Large intestine (tissue), 3 donors: Measurements from ENCODE around the gene NFKB1. TPM values are rescaled to one million over a fixed set of nuclear protein-coding genes. Genes with fewer than 3 reads are reported as not detected.
A peak's percentile ranks its signal among the peaks of the same experiment; 100 is the strongest.

ENCODE experiments used
- DNase-seq, 2 donors: peaks; one replicate each; pipeline versions ENCODE4 v3.0.0 to v3.0.0-alpha.2; 2013
- H3K27ac ChIP-seq: one replicate; pipeline ENCODE4 v1.5.1; 2013; ENCODE audit warnings: low read length
- H3K27me3 ChIP-seq: 2 replicates; pipeline ENCODE4 v1.6.1; 2013; ENCODE audit warnings: low read length; ENCODE audit not compliant: control insufficient read depth, insufficient read depth
- H3K36me3 ChIP-seq: 2 replicates; pipeline ENCODE4 v1.6.1; 2013; ENCODE audit warnings: low read length; ENCODE audit not compliant: control insufficient read depth, insufficient read depth
- H3K4me1 ChIP-seq: one replicate; pipeline ENCODE4 v1.6.1; 2013; ENCODE audit warnings: low read length; ENCODE audit not compliant: control insufficient read depth, insufficient read depth
- H3K4me3 ChIP-seq: one replicate; pipeline ENCODE4 v1.5.1; 2013; ENCODE audit warnings: low read length
- H3K9me3 ChIP-seq: one replicate; pipeline ENCODE4 v1.6.1; 2013; ENCODE audit warnings: mild to moderate bottlenecking, low read depth, low read length, moderate library complexity; ENCODE audit not compliant: control insufficient read depth
- WGBS: methylation state at CpG from one replicate; pipeline ENCODE4 v1.1.5; 2013; ENCODE audit warnings: low lambda C conversion rate; ENCODE audit not compliant: insufficient coverage; 5-methylcytosine and 5-hydroxymethylcytosine counted together
- polyA plus RNA-seq: library from polyadenylated mRNA; unstranded; fragments of 120-200 nt; gene quantifications from one replicate; pipeline ENCODE4 v1.2.1, GENCODE V29; 2013

NFKB1 gene
- polyA plus RNA-seq, 1 donor = 26.3 TPM

DNA sequence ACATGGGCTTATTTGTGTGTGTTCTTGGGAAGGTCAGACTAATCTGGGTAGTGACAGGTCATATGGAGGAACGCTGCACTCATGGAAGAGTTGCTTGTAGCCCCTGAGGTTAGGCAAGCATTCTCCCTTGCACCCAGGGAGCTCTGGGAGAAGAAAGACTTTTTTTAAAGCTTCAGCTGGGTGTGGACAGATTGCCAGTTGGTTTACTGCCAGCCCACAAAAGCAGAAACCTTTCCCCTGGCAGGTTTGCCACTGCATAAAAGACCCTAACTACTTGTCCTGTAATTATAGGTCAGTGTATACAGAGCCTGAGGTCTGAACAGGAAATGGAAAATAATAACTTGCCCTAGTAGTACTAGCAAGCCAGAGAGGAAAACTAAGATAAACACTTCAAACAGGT, 7.4 kb upstream of the NFKB1 start:
- H3K4me1 ChIP-seq = no peaks in the 10 kb centered on the region
- WGBS = no CpG with 5 or more reads among the region's 1 CpG
- no peaks in the 10 kb centered on the region for H3K36me3 ChIP-seq
- H3K9me3 ChIP-seq = no peaks in the 10 kb centered on the region
- no peaks in the 10 kb centered on the region for H3K27me3 ChIP-seq
- peak in 1 of 2 donors; percentile 18 for DNase-seq
- no peak overlapping the region for H3K4me3 ChIP-seq
- H3K27ac ChIP-seq = no peak overlapping the region

DNA sequence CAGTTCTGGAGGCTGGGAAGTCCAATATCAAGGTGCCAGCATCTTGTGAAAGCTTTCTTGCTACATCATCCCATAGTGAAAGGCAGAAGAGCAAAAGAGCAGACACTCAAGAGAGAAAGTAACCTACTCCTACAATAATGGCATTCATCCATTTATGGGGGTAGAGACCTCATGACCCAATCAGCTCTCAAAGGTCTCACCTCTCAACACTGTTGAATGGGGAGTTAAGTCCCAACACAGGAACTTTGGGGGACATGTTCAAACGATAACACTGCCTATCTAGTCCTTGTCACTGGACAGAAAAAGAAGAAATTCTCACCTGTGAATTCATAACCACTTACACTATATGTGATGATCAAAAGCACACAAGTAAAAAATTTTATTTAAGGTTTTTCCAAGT, 6.6 kb upstream of the NFKB1 start:
- Histone ChIP-seq H3K27ac (no peak overlapping the region), H3K9me3 (no peaks in the 10 kb centered on the region), H3K27me3 (no peaks in the 10 kb centered on the region), H3K36me3 (no peaks in the 10 kb centered on the region), H3K4me1 (no peaks in the 10 kb centered on the region), H3K4me3 (no peak overlapping the region)
- no peak for DNase-seq
- WGBS = no CpG with 5 or more reads among the region's 1 CpG

DNA sequence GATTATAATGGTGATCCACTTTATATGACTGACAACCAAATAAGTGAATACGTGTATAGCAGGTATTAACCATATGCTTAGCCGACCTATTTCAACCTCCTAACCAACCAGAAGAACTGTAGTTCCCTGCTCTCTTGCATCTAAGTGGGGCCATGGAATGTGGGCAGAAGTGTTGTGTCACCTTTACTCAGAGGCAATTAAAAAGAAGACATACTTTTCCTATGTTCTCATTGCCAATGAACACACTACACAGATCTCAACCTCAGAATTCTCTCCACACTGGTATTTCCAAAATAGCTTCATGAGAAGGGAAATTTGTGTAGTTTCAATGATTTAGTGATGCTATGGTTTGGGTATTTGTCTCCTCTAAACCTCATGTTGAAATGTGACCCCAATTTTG, 3.2 kb upstream of the NFKB1 start:
- WGBS = no CpG with 5 or more reads among the region's 2 CpGs
- Histone ChIP-seq H3K9me3 (no peaks in the 10 kb centered on the region), H3K36me3 (no peaks in the 10 kb centered on the region), H3K4me3 (no peak overlapping the region), H3K4me1 (peaks cover 2% of the 10 kb centered on the region), H3K27me3 (no peaks in the 10 kb centered on the region), H3K27ac (no peak overlapping the region)
- no peak for DNase-seq

DNA sequence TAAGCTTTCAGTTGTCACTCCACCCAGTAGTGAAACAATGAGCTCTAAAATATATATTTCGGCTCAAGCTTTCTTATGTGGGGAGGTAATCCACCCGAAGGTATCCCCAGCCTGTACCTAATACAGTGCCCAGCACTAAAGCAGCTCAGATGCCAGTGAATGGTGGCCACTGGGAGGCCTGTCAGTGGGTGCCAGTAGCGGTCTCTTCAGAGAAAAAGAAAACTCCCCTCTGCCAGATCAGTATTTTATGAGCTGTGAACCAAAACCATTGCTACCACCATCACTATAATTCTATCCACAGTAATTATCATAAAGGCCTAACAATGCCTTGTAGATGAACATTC, 835 bp upstream of the NFKB1 start:
- no peak for DNase-seq
- WGBS = no CpG with 5 or more reads among the region's 3 CpGs
- peaks cover 2% of the 10 kb centered on the region for H3K4me1 ChIP-seq
- H3K9me3 ChIP-seq = no peaks in the 10 kb centered on the region
- H3K4me3 ChIP-seq = peak overlapping the region; percentile 74
- H3K27me3 ChIP-seq = no peaks in the 10 kb centered on the region
- H3K36me3 ChIP-seq = no peaks in the 10 kb centered on the region
- H3K27ac ChIP-seq = peak overlapping the region; percentile 94

DNA sequence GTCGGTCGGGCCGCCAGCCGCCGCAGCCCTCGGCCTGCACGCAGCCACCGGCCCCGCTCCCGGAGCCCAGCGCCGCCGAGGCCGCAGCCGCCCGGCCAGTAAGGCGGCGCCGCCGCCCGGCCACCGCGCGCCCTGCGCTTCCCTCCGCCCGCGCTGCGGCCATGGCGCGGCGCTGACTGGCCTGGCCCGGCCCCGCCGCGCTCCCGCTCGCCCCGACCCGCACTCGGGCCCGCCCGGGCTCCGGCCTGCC, 213 bp downstream of the NFKB1 start:
- no CpG with 5 or more reads among the region's 44 CpGs for WGBS
- H3K4me1 ChIP-seq = peaks cover 2% of the 10 kb centered on the region
- H3K36me3 ChIP-seq = no peaks in the 10 kb centered on the region
- peak in 1 of 2 donors; percentile 80 for DNase-seq
- peak overlapping the region; percentile 78 for H3K4me3 ChIP-seq
- H3K27ac ChIP-seq = peak overlapping the region; percentile 96
- no peaks in the 10 kb centered on the region for H3K9me3 ChIP-seq
- no peaks in the 10 kb centered on the region for H3K27me3 ChIP-seq

DNA sequence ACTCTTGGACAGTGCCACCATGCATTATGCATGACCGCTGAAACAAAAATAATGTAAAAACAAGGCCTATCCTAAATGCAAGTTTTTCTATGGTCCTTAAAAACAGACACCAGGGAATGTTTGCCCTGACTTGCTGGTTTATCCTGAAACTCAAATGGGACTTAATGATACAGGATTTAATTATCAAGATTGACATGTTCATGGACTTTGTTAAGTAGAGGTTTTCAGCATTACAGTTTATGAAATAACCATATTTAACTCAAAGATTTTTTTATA, 1.3 kb downstream of the NFKB1 start:
- WGBS = no CpG with 5 or more reads among the region's 1 CpG
- Histone ChIP-seq H3K27me3 (no peaks in the 10 kb centered on the region), H3K27ac (peak overlapping the region; percentile 96), H3K4me3 (peak overlapping the region; percentile 78), H3K36me3 (no peaks in the 10 kb centered on the region), H3K4me1 (peaks cover 2% of the 10 kb centered on the region), H3K9me3 (no peaks in the 10 kb centered on the region)
- DNase-seq = no peak

DNA sequence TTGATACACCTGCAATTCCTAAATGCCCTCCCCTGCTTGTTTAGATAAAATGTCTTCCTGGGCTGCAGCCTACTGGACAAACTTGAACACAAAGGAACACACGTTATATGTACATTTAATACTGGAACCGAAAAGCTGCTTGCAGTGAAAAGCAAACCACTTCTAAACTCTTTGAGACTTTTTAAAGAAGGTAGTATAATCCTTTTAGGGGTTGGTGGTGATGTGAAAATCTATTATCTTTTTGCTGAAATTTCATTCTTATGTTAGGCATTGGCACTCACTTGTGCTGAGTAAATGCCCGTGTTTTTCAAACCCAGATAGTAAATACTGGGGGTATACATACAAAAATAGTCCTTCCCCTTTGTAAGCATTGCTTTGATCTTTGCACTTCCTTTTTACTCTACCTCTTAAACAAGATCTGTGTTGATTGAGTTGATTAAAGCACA, 2.2 kb downstream of the NFKB1 start:
- DNase-seq = peak in 1 of 2 donors; percentile 59
- WGBS = no CpG with 5 or more reads among the region's 3 CpGs

DNA sequence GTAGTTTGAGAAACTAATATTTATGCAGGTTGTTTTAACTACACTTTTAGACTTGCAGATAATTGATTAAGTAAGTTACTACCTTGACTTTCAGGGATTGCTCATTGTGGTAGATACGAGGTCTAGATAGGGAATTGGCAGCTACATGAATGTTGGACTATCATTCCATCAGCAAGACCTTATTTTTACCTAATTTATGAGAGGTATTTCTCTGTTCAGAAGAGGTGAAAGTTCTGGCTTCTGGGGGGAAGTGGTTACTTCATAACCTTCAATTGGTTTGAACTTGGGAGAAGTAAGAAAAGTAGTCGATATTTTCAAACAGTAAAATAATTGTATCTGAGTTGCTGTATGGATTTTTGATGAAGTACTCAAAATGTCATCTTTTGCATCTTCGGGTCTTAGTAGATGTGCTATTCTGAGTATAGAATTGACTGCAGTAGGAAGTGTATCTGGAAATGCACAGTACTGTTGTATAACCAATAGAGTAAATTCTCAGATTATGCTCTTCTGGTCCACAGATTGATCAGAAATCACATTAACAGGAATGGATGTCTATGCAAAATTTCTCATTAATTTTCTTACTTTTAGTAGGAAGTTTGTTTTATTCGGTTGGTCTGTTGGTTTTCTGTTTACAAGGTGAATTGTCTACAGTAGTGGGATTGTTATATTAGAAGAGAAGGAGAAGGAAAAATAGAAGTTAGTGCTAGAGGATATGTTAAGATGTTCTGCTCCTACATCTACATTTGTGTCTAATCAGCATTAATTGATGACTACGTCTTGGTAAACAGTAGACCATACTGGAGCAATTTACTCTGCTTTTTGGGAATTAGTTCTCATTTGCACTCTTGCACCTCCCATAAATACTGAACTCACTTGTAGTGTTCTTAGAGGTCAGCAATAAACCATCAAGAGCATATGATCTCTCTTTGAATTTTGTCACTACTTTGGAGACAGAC, 3.0 kb downstream of the NFKB1 start:
- Histone ChIP-seq H3K27me3 (no peaks in the 10 kb centered on the region), H3K27ac (no peak overlapping the region), H3K36me3 (no peaks in the 10 kb centered on the region), H3K9me3 (no peaks in the 10 kb centered on the region), H3K4me1 (peaks cover 2% of the 10 kb centered on the region), H3K4me3 (no peak overlapping the region)
- peak in 1 of 2 donors; percentile 19 for DNase-seq
- WGBS = 83% methylated on average over 3 of the region's 5 CpGs

More for the DNA sequence above, 2.2 kb downstream of the NFKB1 start:
- Histone ChIP-seq H3K4me1 (peaks cover 2% of the 10 kb centered on the region), H3K27ac (peak overlapping the region; percentile 96), H3K4me3 (peak overlapping the region; percentile 78), H3K27me3 (no peaks in the 10 kb centered on the region), H3K36me3 (no peaks in the 10 kb centered on the region), H3K9me3 (no peaks in the 10 kb centered on the region)

DNA sequence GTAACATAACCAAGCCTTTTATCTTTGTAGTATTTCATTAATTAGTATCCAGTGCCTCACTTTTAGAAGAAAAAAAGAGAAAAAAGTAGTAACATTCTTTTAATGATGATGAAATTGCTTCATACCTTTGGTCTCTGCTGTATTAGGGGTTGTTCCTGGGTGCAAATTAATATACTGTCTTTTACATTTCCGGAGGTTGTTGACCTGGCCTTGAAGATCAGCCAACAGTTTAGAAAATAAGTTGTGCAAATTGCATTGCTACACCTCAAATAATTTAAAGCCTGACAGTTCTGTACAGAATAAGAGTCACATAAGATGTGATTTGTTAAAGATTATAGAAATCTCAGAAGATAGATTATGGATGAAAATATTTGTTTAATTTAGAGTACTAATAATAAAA, 3.8 kb downstream of the NFKB1 start:
- DNase-seq = peak in 1 of 2 donors; percentile 16
- 50% methylated on average over 1 of the region's 1 CpG for WGBS
- Histone ChIP-seq H3K4me3 (no peak overlapping the region), H3K27me3 (no peaks in the 10 kb centered on the region), H3K27ac (no peak overlapping the region), H3K4me1 (peaks cover under 1% of the 10 kb centered on the region), H3K9me3 (no peaks in the 10 kb centered on the region), H3K36me3 (no peaks in the 10 kb centered on the region)

DNA sequence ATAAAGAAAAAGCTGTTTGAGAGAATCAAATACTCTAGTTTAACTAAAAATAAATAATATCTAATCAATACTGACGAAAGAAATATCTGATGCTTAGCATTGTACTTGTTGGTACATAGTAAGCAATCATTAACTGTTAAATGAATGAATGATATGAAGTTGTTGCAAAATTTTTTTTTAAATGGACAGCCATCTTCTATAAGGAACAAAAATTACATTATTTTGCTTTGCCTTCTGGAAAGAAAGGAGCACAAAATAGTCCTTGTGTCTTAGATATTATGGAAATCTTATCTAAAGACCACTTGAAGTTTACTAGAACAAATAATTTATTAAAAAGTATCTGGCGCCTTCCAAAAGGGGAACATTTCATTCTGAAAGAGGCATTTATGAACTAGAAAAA, 4.5 kb downstream of the NFKB1 start:
- WGBS = 100% methylated on average over 1 of the region's 2 CpGs
- no peak for DNase-seq
- no peaks in the 10 kb centered on the region for H3K36me3 ChIP-seq
- no peaks in the 10 kb centered on the region for H3K9me3 ChIP-seq
- no peak overlapping the region for H3K4me3 ChIP-seq
- no peaks in the 10 kb centered on the region for H3K27me3 ChIP-seq
- no peak overlapping the region for H3K27ac ChIP-seq
- no peaks in the 10 kb centered on the region for H3K4me1 ChIP-seq

DNA sequence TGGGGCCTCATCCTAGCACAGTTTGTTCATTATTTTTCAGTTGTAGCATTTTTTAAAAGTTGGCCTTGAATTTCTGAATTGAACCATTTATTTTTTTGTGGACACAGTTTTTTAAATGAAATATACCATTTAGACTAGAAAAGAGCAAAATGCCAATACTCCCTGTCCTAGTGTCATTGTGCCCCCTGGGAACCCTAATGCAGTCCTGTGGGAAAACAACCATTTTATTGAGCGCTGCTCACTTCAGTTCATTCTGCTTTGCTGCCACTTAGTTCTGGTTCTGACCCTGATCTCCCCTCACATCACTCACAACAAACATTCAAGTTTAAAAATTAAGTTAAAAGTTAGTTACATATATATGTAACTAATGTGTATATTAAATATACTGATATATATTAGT, 5.4 kb downstream of the NFKB1 start:
- Histone ChIP-seq H3K36me3 (no peaks in the 10 kb centered on the region), H3K9me3 (no peaks in the 10 kb centered on the region), H3K27me3 (no peaks in the 10 kb centered on the region), H3K4me1 (no peaks in the 10 kb centered on the region), H3K4me3 (no peak overlapping the region), H3K27ac (no peak overlapping the region)
- WGBS = no CpG with 5 or more reads among the region's 1 CpG
- no peak for DNase-seq
